ENCODE data around the gene CMKLR1. TPM values are rescaled to one million over a fixed set of nuclear protein-coding genes. Genes with fewer than 3 reads are reported as not detected.

CMKLR1 gene
- total RNA-seq, 1 donor from 2014 or later, result 10.1 TPM

GRCh38 chr12:108313606-108314351 is 25.3 kb downstream of the CMKLR1 start:
- DNase-seq (ENCODE audit: extremely low spot score in 2 of 2), result no peak
- no peaks in the 10 kb centered on the region for H3K9me3 ChIP-seq
- H3K27ac ChIP-seq, result peak overlapping the region; percentile 9
- H3K4me1 ChIP-seq, result peaks cover 20% of the 10 kb centered on the region
- no peak overlapping the region for H3K4me3 ChIP-seq
- no peaks in the 10 kb centered on the region for H3K27me3 ChIP-seq
- intact Hi-C loops (cut with DNase I), result no loop called here
- H3K36me3 ChIP-seq, result no peaks in the 10 kb centered on the region
- TF ChIP-seq POLR2AphosphoS5 (IDR thresholded peaks at IDR 0.05; ENCODE audit: insufficient read depth in 1 of 2, low read depth in 1 of 2) (no peak), POLR2A (IDR thresholded peaks at IDR 0.05) (no peak), CTCF (IDR thresholded peaks at IDR 0.05) (no peak)

- H3K27ac ChIP-seq, result peak overlapping the region; percentile 26
- TF ChIP-seq POLR2AphosphoS5 (IDR thresholded peaks at IDR 0.05; ENCODE audit: insufficient read depth in 1 of 2, low read depth in 1 of 2) (no peak), CTCF (IDR thresholded peaks at IDR 0.05) (no peak), POLR2A (IDR thresholded peaks at IDR 0.05) (no peak)
- no peak overlapping the region for H3K4me3 ChIP-seq
- H3K36me3 ChIP-seq, result no peaks in the 10 kb centered on the region
- H3K4me1 ChIP-seq, result peaks cover 20% of the 10 kb centered on the region
- intact Hi-C loops (cut with DNase I), result no loop called here
- no peaks in the 10 kb centered on the region for H3K27me3 ChIP-seq
- no peaks in the 10 kb centered on the region for H3K9me3 ChIP-seq
- no peak for DNase-seq (ENCODE audit: extremely low spot score in 2 of 2)
These were observed 25.9 kb downstream of the CMKLR1 start for GRCh38 chr12:108313241-108313605.

- H3K4me3 ChIP-seq, result no peak overlapping the region
- no peaks in the 10 kb centered on the region for H3K9me3 ChIP-seq
- no peaks in the 10 kb centered on the region for H3K27me3 ChIP-seq
- intact Hi-C loops (cut with DNase I), result no loop called here
- no peak for DNase-seq (ENCODE audit: extremely low spot score in 2 of 2)
- H3K4me1 ChIP-seq, result peaks cover 20% of the 10 kb centered on the region
- TF ChIP-seq POLR2AphosphoS5 (IDR thresholded peaks at IDR 0.05; ENCODE audit: insufficient read depth in 1 of 2, low read depth in 1 of 2) (no peak), CTCF (IDR thresholded peaks at IDR 0.05) (no peak), POLR2A (IDR thresholded peaks at IDR 0.05) (no peak)
- H3K36me3 ChIP-seq, result no peaks in the 10 kb centered on the region
- H3K27ac ChIP-seq, result peak overlapping the region; percentile 26
These were observed 26.4 kb downstream of the CMKLR1 start for GRCh38 chr12:108312693-108313189.

- TF ChIP-seq POLR2AphosphoS5 (IDR thresholded peaks at IDR 0.05; ENCODE audit: insufficient read depth in 1 of 2, low read depth in 1 of 2) (no peak), CTCF (IDR thresholded peaks at IDR 0.05) (no peak), POLR2A (IDR thresholded peaks at IDR 0.05) (no peak)
- Histone ChIP-seq H3K36me3 (no peaks in the 10 kb centered on the region), H3K4me1 (peaks cover 20% of the 10 kb centered on the region), H3K9me3 (no peaks in the 10 kb centered on the region), H3K27ac (peak overlapping the region; percentile 26), H3K27me3 (no peaks in the 10 kb centered on the region), H3K4me3 (no peak overlapping the region)
- DNase-seq (ENCODE audit: extremely low spot score in 2 of 2), result no peak
- intact Hi-C loops (cut with DNase I), result no loop called here
These were observed 26.9 kb downstream of the CMKLR1 start for GRCh38 chr12:108312073-108312659.

- H3K4me1 ChIP-seq, result peaks cover 20% of the 10 kb centered on the region
- H3K27me3 ChIP-seq, result no peaks in the 10 kb centered on the region
- TF ChIP-seq CTCF (IDR thresholded peaks at IDR 0.05) (no peak), POLR2AphosphoS5 (IDR thresholded peaks at IDR 0.05; ENCODE audit: insufficient read depth in 1 of 2, low read depth in 1 of 2) (no peak), POLR2A (IDR thresholded peaks at IDR 0.05) (no peak)
- intact Hi-C loops (cut with DNase I), result no loop called here
- H3K36me3 ChIP-seq, result no peaks in the 10 kb centered on the region
- H3K9me3 ChIP-seq, result no peaks in the 10 kb centered on the region
- no peak overlapping the region for H3K4me3 ChIP-seq
- DNase-seq (ENCODE audit: extremely low spot score in 2 of 2), result no peak
- H3K27ac ChIP-seq, result no peak overlapping the region
These were observed 27.5 kb downstream of the CMKLR1 start for GRCh38 chr12:108311605-108312004.
